Measurements from ENCODE around the gene MCTP1.
A peak's percentile ranks its signal among the peaks of the same experiment; 100 is the strongest.

The MCTP1 gene

DNA sequence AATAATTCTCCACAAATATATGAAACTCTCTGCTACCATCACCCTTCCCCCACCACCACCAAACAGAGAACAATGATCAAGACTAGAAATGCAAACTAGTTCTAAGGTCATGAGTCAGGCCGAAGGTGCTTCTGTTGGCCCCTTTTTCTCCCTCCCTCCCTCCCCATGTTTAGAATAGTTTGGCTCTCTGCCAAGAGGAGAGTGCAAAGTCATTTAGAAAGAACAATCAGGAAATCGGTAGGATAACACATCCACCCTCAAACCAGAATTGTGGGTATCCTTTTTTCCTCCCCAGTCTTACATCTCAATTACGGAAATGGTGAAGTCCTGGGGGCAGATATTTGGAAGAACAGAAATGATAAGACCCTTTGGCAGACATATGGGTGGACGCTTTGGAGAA, 496.4 kb downstream of the MCTP1 start:
- DNase-seq = peak in 2 of 3 donors; percentile 8 to 9
- Histone ChIP-seq H3K4me3 (ENCODE audit: control insufficient read depth in 1 of 7, extremely low read depth in 1 of 7, insufficient read depth in 4 of 7, low read depth in 2 of 7, low read length in 6 of 7) (no peak overlapping the region), H3K9me3 (ENCODE audit: control extremely low read depth in 1 of 5, control insufficient read depth in 4 of 5, insufficient read depth in 2 of 5, low read depth in 1 of 5, low read length in 4 of 5) (no peaks in the 10 kb centered on the region), H3K27me3 (replicated peaks in 2 of 5; ENCODE audit: control insufficient read depth in 4 of 5, insufficient read depth in 5 of 5, low read length in 4 of 5) (no peaks in the 10 kb centered on the region), H3K4me1 (ENCODE audit: control extremely low read depth in 1 of 4, control insufficient read depth in 4 of 4, insufficient read depth in 4 of 4, low read length in 3 of 4) (peaks cover under 1 to 16% (median 9%) of the 10 kb centered on the region in 4 experiments), H3K27ac (ENCODE audit: insufficient read depth in 1 of 2, low read depth in 1 of 2, low read length in 2 of 2, poor library complexity in 1 of 2, severe bottlenecking in 2 of 2) (no peak overlapping the region), H3K36me3 (ENCODE audit: control insufficient read depth in 4 of 4, insufficient read depth in 4 of 4, low read length in 3 of 4) (peaks cover 0 to 8% (median 1%) of the 10 kb centered on the region in 4 experiments)
- no CpG with 5 or more reads among the region's 4 CpGs for WGBS (ENCODE audit: insufficient coverage)
- ChIA-PET CTCF (no interaction called here), POLR2A (no interaction called here)

DNA sequence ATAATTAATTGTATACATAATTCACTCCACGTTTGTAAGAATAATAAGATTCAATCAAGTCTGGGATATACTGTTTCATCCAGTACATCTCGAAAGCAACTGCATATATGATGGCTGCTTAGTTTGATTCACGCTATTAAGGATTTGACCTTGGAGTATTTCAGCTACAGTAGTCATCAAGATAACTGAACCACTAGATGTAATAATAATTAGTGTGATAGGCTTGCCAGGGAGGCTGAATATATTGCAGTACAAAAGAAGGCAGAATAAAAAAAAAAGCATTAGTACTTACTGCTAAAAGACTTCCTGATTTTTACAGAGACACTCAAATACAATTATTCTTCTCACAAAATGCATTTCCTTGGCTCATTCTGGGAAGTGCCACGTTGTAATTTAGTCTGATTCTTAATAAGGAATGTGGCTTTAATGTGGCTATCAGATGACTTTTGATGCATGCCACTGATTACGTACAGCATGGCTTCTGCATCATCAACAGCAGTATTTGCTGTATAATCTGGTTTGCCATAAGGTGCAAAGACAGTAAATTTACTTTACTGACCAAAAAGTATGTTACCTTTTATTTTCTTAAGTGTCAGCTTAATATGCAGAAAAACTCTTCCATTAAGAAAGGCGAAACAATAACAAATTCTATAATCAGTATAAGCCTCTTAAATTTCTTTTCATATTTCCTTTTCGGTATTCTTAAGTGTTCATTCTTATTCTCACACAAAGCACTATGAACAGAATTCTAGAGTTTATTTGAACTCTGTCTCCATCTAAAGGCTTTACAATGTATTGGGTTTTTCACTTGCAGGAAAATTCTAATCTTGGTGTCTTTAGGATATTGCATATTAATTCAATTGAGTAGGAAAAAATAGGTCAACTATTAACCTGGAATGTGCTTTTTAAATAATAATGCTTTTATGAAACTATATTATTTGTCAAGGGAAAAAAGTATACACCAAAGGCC, 500.1 kb downstream of the MCTP1 start:
- peak in 2 of 3 donors; percentile 28 to 32 for DNase-seq
- CTCF ChIA-PET = interaction anchor here (0.7 to 2.1 kb wide), 3 partner anchors 20 to 47 kb away, joined by 3 to 7 read pairs (median 3); no protein-coding TSS in a partner anchor
- no peaks in the 10 kb centered on the region for H3K9me3 ChIP-seq (ENCODE audit: control extremely low read depth in 1 of 5, control insufficient read depth in 4 of 5, insufficient read depth in 2 of 5, low read depth in 1 of 5, low read length in 4 of 5)
- POLR2A ChIA-PET = no interaction called here
- WGBS (ENCODE audit: insufficient coverage) = 64% methylated on average over 3 of the region's 7 CpGs
- no peaks in the 10 kb centered on the region for H3K27me3 ChIP-seq (replicated peaks in 2 of 5; ENCODE audit: control insufficient read depth in 4 of 5, insufficient read depth in 5 of 5, low read length in 4 of 5)
- H3K27ac ChIP-seq (ENCODE audit: insufficient read depth in 1 of 2, low read depth in 1 of 2, low read length in 2 of 2, poor library complexity in 1 of 2, severe bottlenecking in 2 of 2) = no peak overlapping the region
- H3K4me1 ChIP-seq (ENCODE audit: control extremely low read depth in 1 of 4, control insufficient read depth in 4 of 4, insufficient read depth in 4 of 4, low read length in 3 of 4) = peaks cover 0 to 3% (median 0%) of the 10 kb centered on the region in 4 experiments
- no peaks in the 10 kb centered on the region for H3K36me3 ChIP-seq (ENCODE audit: control insufficient read depth in 4 of 4, insufficient read depth in 4 of 4, low read length in 3 of 4)
- H3K4me3 ChIP-seq (ENCODE audit: control insufficient read depth in 1 of 7, extremely low read depth in 1 of 7, insufficient read depth in 4 of 7, low read depth in 2 of 7, low read length in 6 of 7) = no peak overlapping the region

DNA sequence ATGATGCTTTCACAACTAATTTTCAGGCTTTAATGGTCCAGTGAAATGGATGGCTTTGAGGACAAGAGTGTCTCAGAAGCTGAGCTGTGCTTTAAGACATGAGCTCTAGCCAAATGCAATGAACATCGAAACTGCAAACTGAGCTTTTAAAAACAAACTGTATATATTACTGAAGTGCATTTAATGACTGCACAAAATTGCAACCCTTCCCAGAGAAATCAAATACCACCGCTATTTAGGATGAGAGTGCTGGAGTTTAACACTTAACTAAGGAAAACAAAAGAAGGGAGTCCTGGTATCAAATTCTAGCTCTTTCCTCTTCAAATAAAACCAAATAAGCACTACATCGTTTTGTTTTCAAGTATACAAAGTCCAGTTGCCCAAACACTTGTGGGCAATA, 502.5 kb downstream of the MCTP1 start:
- H3K27ac ChIP-seq (ENCODE audit: insufficient read depth in 1 of 2, low read depth in 1 of 2, low read length in 2 of 2, poor library complexity in 1 of 2, severe bottlenecking in 2 of 2) = no peak overlapping the region
- no peaks in the 10 kb centered on the region for H3K27me3 ChIP-seq (replicated peaks in 2 of 5; ENCODE audit: control insufficient read depth in 4 of 5, insufficient read depth in 5 of 5, low read length in 4 of 5)
- no peak for DNase-seq
- 100% methylated on average over 1 of the region's 3 CpGs for WGBS (ENCODE audit: insufficient coverage)
- CTCF ChIA-PET = interaction anchor here (0.8 to 1.4 kb wide), 4 partner anchors 11 to 297 kb away, joined by 3 to 4 read pairs (median 3); no protein-coding TSS in a partner anchor
- POLR2A ChIA-PET = interaction anchor here (0.6 kb wide), 1 partner anchor 268 kb away, joined by 3 read pairs; no protein-coding TSS in a partner anchor
- H3K9me3 ChIP-seq (ENCODE audit: control extremely low read depth in 1 of 5, control insufficient read depth in 4 of 5, insufficient read depth in 2 of 5, low read depth in 1 of 5, low read length in 4 of 5) = no peaks in the 10 kb centered on the region
- no peaks in the 10 kb centered on the region for H3K36me3 ChIP-seq (ENCODE audit: control insufficient read depth in 4 of 4, insufficient read depth in 4 of 4, low read length in 3 of 4)
- H3K4me1 ChIP-seq (ENCODE audit: control extremely low read depth in 1 of 4, control insufficient read depth in 4 of 4, insufficient read depth in 4 of 4, low read length in 3 of 4) = no peaks in the 10 kb centered on the region
- H3K4me3 ChIP-seq (ENCODE audit: control insufficient read depth in 1 of 7, extremely low read depth in 1 of 7, insufficient read depth in 4 of 7, low read depth in 2 of 7, low read length in 6 of 7) = no peak overlapping the region

DNA sequence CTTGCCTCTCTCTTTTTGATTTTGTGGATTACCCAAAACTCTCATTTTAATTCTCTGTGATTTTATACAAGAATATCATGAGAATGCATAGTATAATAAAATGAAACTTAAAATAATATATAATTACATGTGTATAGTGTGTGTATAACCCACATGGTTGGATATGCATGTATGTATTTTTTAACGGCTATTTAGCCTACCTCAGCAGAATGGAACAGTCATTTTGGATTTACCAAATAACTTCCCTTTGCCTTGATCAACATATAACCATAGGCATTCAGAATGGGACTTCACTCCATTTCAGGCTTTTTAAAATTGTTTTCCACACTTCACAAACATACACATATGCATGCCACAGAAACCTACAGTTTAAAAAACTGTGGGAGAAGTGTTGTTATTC, 505.2 kb downstream of the MCTP1 start:
- Histone ChIP-seq H3K4me1 (ENCODE audit: control extremely low read depth in 1 of 4, control insufficient read depth in 4 of 4, insufficient read depth in 4 of 4, low read length in 3 of 4) (no peaks in the 10 kb centered on the region), H3K36me3 (ENCODE audit: control insufficient read depth in 4 of 4, insufficient read depth in 4 of 4, low read length in 3 of 4) (peaks cover 0 to 2% (median 0%) of the 10 kb centered on the region in 4 experiments), H3K27me3 (replicated peaks in 2 of 5; ENCODE audit: control insufficient read depth in 4 of 5, insufficient read depth in 5 of 5, low read length in 4 of 5) (no peaks in the 10 kb centered on the region), H3K27ac (ENCODE audit: insufficient read depth in 1 of 2, low read depth in 1 of 2, low read length in 2 of 2, poor library complexity in 1 of 2, severe bottlenecking in 2 of 2) (no peak overlapping the region), H3K9me3 (ENCODE audit: control extremely low read depth in 1 of 5, control insufficient read depth in 4 of 5, insufficient read depth in 2 of 5, low read depth in 1 of 5, low read length in 4 of 5) (no peaks in the 10 kb centered on the region), H3K4me3 (ENCODE audit: control insufficient read depth in 1 of 7, extremely low read depth in 1 of 7, insufficient read depth in 4 of 7, low read depth in 2 of 7, low read length in 6 of 7) (no peak overlapping the region)
- CTCF ChIA-PET = no interaction called here
- POLR2A ChIA-PET = no interaction called here
- DNase-seq = no peak
- no CpG with 5 or more reads among the region's 1 CpG for WGBS (ENCODE audit: insufficient coverage)

DNA sequence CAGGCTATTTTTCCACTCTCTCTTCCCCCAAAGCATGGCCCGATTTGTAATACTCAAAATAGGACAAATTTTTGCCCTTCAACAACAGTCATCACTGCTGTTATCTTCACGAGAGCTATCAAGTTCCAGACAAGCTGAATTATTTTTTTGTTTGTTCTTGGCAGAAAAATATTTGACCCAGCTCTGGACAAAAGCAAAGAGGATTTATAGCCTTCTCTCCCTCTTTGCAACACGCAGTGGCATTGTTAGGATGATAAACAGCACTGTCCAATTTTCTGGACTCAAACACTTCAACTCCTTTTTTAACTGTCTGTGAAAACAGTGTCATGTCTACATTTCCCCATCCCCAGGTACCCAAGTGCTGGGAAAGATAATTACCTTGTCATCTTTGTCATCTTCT, 506.2 kb downstream of the MCTP1 start:
- H3K9me3 ChIP-seq (ENCODE audit: control extremely low read depth in 1 of 5, control insufficient read depth in 4 of 5, insufficient read depth in 2 of 5, low read depth in 1 of 5, low read length in 4 of 5) = no peaks in the 10 kb centered on the region
- CTCF ChIA-PET = no interaction called here

DNA sequence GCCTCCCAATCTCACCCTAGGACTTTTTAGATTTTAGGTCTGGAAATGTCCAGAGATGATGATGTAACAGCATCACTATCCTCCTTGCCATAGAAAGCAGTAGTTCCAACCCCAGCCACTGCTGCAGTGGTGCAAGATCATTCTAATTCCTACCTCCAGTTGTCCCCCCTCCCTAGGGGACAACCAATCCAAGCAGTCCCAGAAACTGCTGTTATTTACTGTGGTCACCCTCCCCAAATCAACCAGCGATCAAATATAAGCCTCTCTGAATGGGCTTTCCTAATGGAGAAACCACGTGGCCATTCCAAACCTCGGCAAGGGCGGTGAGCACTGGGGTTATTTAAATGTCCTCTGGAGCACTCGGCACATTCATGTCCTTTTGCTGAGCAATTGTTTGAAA, 506.6 kb downstream of the MCTP1 start:
- H3K4me1 ChIP-seq (ENCODE audit: control extremely low read depth in 1 of 4, control insufficient read depth in 4 of 4, insufficient read depth in 4 of 4, low read length in 3 of 4) = no peaks in the 10 kb centered on the region
- ChIA-PET CTCF (no interaction called here), POLR2A (no interaction called here)
- H3K36me3 ChIP-seq (ENCODE audit: control insufficient read depth in 4 of 4, insufficient read depth in 4 of 4, low read length in 3 of 4) = peaks cover 0 to 2% (median under 1%) of the 10 kb centered on the region in 4 experiments
- H3K9me3 ChIP-seq (ENCODE audit: control extremely low read depth in 1 of 5, control insufficient read depth in 4 of 5, insufficient read depth in 2 of 5, low read depth in 1 of 5, low read length in 4 of 5) = no peaks in the 10 kb centered on the region
- H3K27ac ChIP-seq (ENCODE audit: insufficient read depth in 1 of 2, low read depth in 1 of 2, low read length in 2 of 2, poor library complexity in 1 of 2, severe bottlenecking in 2 of 2) = no peak overlapping the region
- no peak overlapping the region for H3K4me3 ChIP-seq (ENCODE audit: control insufficient read depth in 1 of 7, extremely low read depth in 1 of 7, insufficient read depth in 4 of 7, low read depth in 2 of 7, low read length in 6 of 7)
- 95% methylated on average over 5 of the region's 5 CpGs for WGBS (ENCODE audit: insufficient coverage)
- H3K27me3 ChIP-seq (replicated peaks in 2 of 5; ENCODE audit: control insufficient read depth in 4 of 5, insufficient read depth in 5 of 5, low read length in 4 of 5) = no peaks in the 10 kb centered on the region
- no peak for DNase-seq

More for the DNA sequence above, 506.2 kb downstream of the MCTP1 start:
- no peak overlapping the region for H3K4me3 ChIP-seq (ENCODE audit: control insufficient read depth in 1 of 7, extremely low read depth in 1 of 7, insufficient read depth in 4 of 7, low read depth in 2 of 7, low read length in 6 of 7)
- POLR2A ChIA-PET = no interaction called here
- no peak overlapping the region for H3K27ac ChIP-seq (ENCODE audit: insufficient read depth in 1 of 2, low read depth in 1 of 2, low read length in 2 of 2, poor library complexity in 1 of 2, severe bottlenecking in 2 of 2)
- peaks cover 0 to 2% (median 0%) of the 10 kb centered on the region in 4 experiments for H3K36me3 ChIP-seq (ENCODE audit: control insufficient read depth in 4 of 4, insufficient read depth in 4 of 4, low read length in 3 of 4)
- H3K27me3 ChIP-seq (replicated peaks in 2 of 5; ENCODE audit: control insufficient read depth in 4 of 5, insufficient read depth in 5 of 5, low read length in 4 of 5) = no peaks in the 10 kb centered on the region
- WGBS (ENCODE audit: insufficient coverage) = 100% methylated on average over 2 of the region's 3 CpGs
- DNase-seq = no peak
- no peaks in the 10 kb centered on the region for H3K4me1 ChIP-seq (ENCODE audit: control extremely low read depth in 1 of 4, control insufficient read depth in 4 of 4, insufficient read depth in 4 of 4, low read length in 3 of 4)
